ENCODE measurements around the gene GRIN3B. TPM values are rescaled to one million over a fixed set of nuclear protein-coding genes. Genes with fewer than 3 reads are reported as not detected.

The GRIN3B gene
- total and polyA plus RNA-seq, 2 of the 4 experiments (the other 2 are of a cell fraction) = under 0.01 to 0.91 TPM

GRCh38 chr19:1057176-1057855 is 57.1 kb downstream of the GRIN3B start:
- Histone ChIP-seq H2AK9ac (replicated peaks; ENCODE audit: low read depth, low read length, poor library complexity) (no peak overlapping the region), H3K27ac (ENCODE audit: insufficient read depth, low read length) (no peak overlapping the region), H3K4me2 (ENCODE audit: low read depth, low read length) (no peak overlapping the region), H2BK20ac (ENCODE audit: low read depth, low read length) (no peak overlapping the region), H3K4me1 (ENCODE audit: control insufficient read depth, insufficient read depth, low read length) (no peaks in the 10 kb centered on the region), H3K4me3 (ENCODE audit: insufficient read depth, low read depth, low read length) (no peak overlapping the region), H4K20me1 (ENCODE audit: insufficient read depth, low read length) (no peaks in the 10 kb centered on the region), H2BK5ac (ENCODE audit: low read depth, low read length, poor library complexity, severe bottlenecking) (no peak overlapping the region), H4K8ac (ENCODE audit: low read depth in 2 of 2, low read length in 2 of 2) (no peak overlapping the region), H3K18ac (ENCODE audit: low read depth, low read length) (no peak overlapping the region), H4K91ac (ENCODE audit: insufficient read depth, low read depth, low read length) (no peak overlapping the region), H2BK120ac (ENCODE audit: low read depth, low read length) (no peak overlapping the region), H2BK15ac (ENCODE audit: low read depth, low read length) (no peak overlapping the region), H3K27me3 (ENCODE audit: control insufficient read depth, insufficient read depth, low read length) (no peaks in the 10 kb centered on the region), H4K5ac (ENCODE audit: low read depth, low read length) (no peak overlapping the region), H3K79me1 (ENCODE audit: low read depth in 1 of 2, low read length in 2 of 2) (no peaks in the 10 kb centered on the region), H3K23ac (ENCODE audit: low read depth, low read length) (no peak overlapping the region), H2AK5ac (ENCODE audit: low read depth, low read length) (no peak overlapping the region), H2AFZ (replicated peaks; ENCODE audit: low read length, poor library complexity) (no peak overlapping the region), H3K9me1 (ENCODE audit: insufficient read depth, low read length) (no peaks in the 10 kb centered on the region), H3K56ac (ENCODE audit: extremely low read depth, insufficient read depth, low read length) (no peak overlapping the region), H3K4ac (ENCODE audit: low read depth, low read length) (no peak overlapping the region), H3K36me3 (ENCODE audit: control insufficient read depth, insufficient read depth, low read length) (peaks cover 1% of the 10 kb centered on the region; the same call in 1 of the 2 replicates), H3K14ac (replicated peaks; ENCODE audit: low read depth, low read length) (no peak overlapping the region), H3K9me3 (ENCODE audit: control insufficient read depth, insufficient read depth, low read length) (peaks cover 36% of the 10 kb centered on the region), H3K9ac (ENCODE audit: low read depth, low read length) (no peak overlapping the region)
- intact Hi-C loops (cut with micrococcal nuclease) = no loop called here
- POLR2A ChIA-PET (ENCODE audit: unreplicated experiment) = no interaction called here
- no peak for ATAC-seq (ENCODE audit: low read depth)
- CTCF ChIA-PET = no interaction called here
- TF ChIP-seq RFX5 (IDR thresholded peaks at IDR 0.05; ENCODE audit: low read depth, low read length) (no peak), USF2 (IDR thresholded peaks at IDR 0.05; ENCODE audit: low read depth, low read length) (no peak), FOS (IDR thresholded peaks at IDR 0.05; ENCODE audit: low read depth, low read length) (no peak), RAD21 (IDR thresholded peaks at IDR 0.05; ENCODE audit: low read length) (no peak), BHLHE40 (IDR thresholded peaks at IDR 0.05; ENCODE audit: low read depth, low read length) (no peak), MAZ (IDR thresholded peaks at IDR 0.05; ENCODE audit: borderline replicate concordance, low read depth, low read length) (no peak), CTCF (conservative IDR thresholded peaks at IDR 0.05; ENCODE audit: low read depth, low read length) (no peak), MAFK (IDR thresholded peaks at IDR 0.05; ENCODE audit: low read depth, low read length) (no peak)
- 56% methylated on average over 1 of the region's 3 CpGs; no CpG with 5 or more reads in 1 of the 2 experiments for WGBS, 2 experiments (ENCODE audit: extremely low coverage in 2 of 2, insufficient read length in 1 of 2)
- BruUV-seq (replicated peaks) = no TSS peak
- peak; percentile 67 for DNase-seq
- in situ Hi-C loops (cut with MboI; ENCODE audit: low sequenced_read_pairs) = no loop called here
- dilution Hi-C loops (cut with HindIII; ENCODE audit: low sequenced_read_pairs, unreplicated experiment) = no loop called here

Data from IMR-90 (cell line).